ENCODE results near the gene GLIS2. TPM values are rescaled to one million over a fixed set of nuclear protein-coding genes. Genes with fewer than 3 reads are reported as not detected.

Gene GLIS2
- total and polyA plus RNA-seq, 2 of the 4 experiments (the other 2 are of a cell fraction), result 0.36 to 8.4 TPM

- no peak overlapping the region for H3K4me3 ChIP-seq (ENCODE audit: insufficient read depth, low read depth, low read length)
- BruUV-seq (replicated peaks), result no TSS peak
- no peak overlapping the region for H3K27ac ChIP-seq (ENCODE audit: insufficient read depth, low read length)
- no peak overlapping the region for H3K14ac ChIP-seq (replicated peaks; ENCODE audit: low read depth, low read length)
- H4K91ac ChIP-seq (ENCODE audit: insufficient read depth, low read depth, low read length), result no peak overlapping the region
- ChIA-PET POLR2A (ENCODE audit: unreplicated experiment) (no interaction called here), CTCF (interaction anchor here (1.4 kb wide), 1 partner anchor 42 kb away, joined by 7 read pairs; no protein-coding TSS in a partner anchor)
- peak overlapping the region; percentile 55 for H2AK9ac ChIP-seq (replicated peaks; ENCODE audit: low read depth, low read length, poor library complexity)
- no peak overlapping the region for H2BK5ac ChIP-seq (ENCODE audit: low read depth, low read length, poor library complexity, severe bottlenecking)
- no peak overlapping the region for H3K18ac ChIP-seq (ENCODE audit: low read depth, low read length)
- no peaks in the 10 kb centered on the region for H3K27me3 ChIP-seq (ENCODE audit: control insufficient read depth, insufficient read depth, low read length)
- peaks cover 6% of the 10 kb centered on the region; the same call in 1 of the 2 replicates for H3K36me3 ChIP-seq (ENCODE audit: control insufficient read depth, insufficient read depth, low read length)
- no peaks in the 10 kb centered on the region for H3K9me3 ChIP-seq (ENCODE audit: control insufficient read depth, insufficient read depth, low read length)
- no peaks in the 10 kb centered on the region for H3K79me1 ChIP-seq (ENCODE audit: low read depth in 1 of 2, low read length in 2 of 2)
- in situ Hi-C loops (cut with MboI; ENCODE audit: low sequenced_read_pairs) (loop anchor here (5.0 kb wide), 1 partner anchor 37 kb away; no protein-coding TSS in a partner anchor), intact Hi-C loops (cut with micrococcal nuclease) (no loop called here), dilution Hi-C loops (cut with HindIII; ENCODE audit: low sequenced_read_pairs, unreplicated experiment) (no loop called here)
- H2AK5ac ChIP-seq (ENCODE audit: low read depth, low read length), result 0 out of 2 replicates have a peak overlapping the region, but pooled peaks have one; percentile 23
- H2AFZ ChIP-seq (replicated peaks; ENCODE audit: low read length, poor library complexity), result no peak overlapping the region
- DNase-seq (no peak), ATAC-seq (ENCODE audit: low read depth) (peak; percentile 70)
- no peak overlapping the region for H3K9ac ChIP-seq (ENCODE audit: low read depth, low read length)
- H3K4me1 ChIP-seq (ENCODE audit: control insufficient read depth, insufficient read depth, low read length), result peaks cover 1% of the 10 kb centered on the region; the same call in 1 of the 2 replicates
- H2BK120ac ChIP-seq (ENCODE audit: low read depth, low read length), result no peak overlapping the region
- H3K4me2 ChIP-seq (ENCODE audit: low read depth, low read length), result no peak overlapping the region
- 72% methylated on average over 2 of the region's 11 CpGs; no CpG with 5 or more reads in 1 of the 2 experiments for WGBS, 2 experiments (ENCODE audit: extremely low coverage in 2 of 2, insufficient read length in 1 of 2)
- H3K4ac ChIP-seq (ENCODE audit: low read depth, low read length), result no peak overlapping the region
- H4K20me1 ChIP-seq (ENCODE audit: insufficient read depth, low read length), result peaks cover 4% of the 10 kb centered on the region; the same call in 1 of the 2 replicates
- no peak overlapping the region for H2BK15ac ChIP-seq (ENCODE audit: low read depth, low read length)
- no peak overlapping the region for H4K5ac ChIP-seq (ENCODE audit: low read depth, low read length)
- H3K23ac ChIP-seq (ENCODE audit: low read depth, low read length), result no peak overlapping the region
- TF ChIP-seq USF2 (IDR thresholded peaks at IDR 0.05; ENCODE audit: low read depth, low read length) (no peak), MAZ (IDR thresholded peaks at IDR 0.05; ENCODE audit: borderline replicate concordance, low read depth, low read length) (peak; percentile 12; the same call in 1 of the 2 replicates)
- H4K8ac ChIP-seq (ENCODE audit: low read depth in 2 of 2, low read length in 2 of 2), result no peak overlapping the region
- H3K9me1 ChIP-seq (ENCODE audit: insufficient read depth, low read length), result no peaks in the 10 kb centered on the region
- no peak overlapping the region for H2BK20ac ChIP-seq (ENCODE audit: low read depth, low read length)
- H3K56ac ChIP-seq (ENCODE audit: extremely low read depth, insufficient read depth, low read length), result no peak overlapping the region
These were observed 44.7 kb downstream of the GLIS2 start for GRCh38 chr16:4360538-4361021.

Data from IMR-90 (cell line).